GM21529 (cell line): ENCODE data around the gene RUBCN.
"Not testable (repeated sequence)": the region's sequence is repeated elsewhere in the genome, so short reads cannot be mapped to it uniquely, and the experiment has no call there.

Source experiments
- ATAC-seq: cut with Tn5 transposase; IDR thresholded peaks from one replicate; pipeline ENCODE4 v1.9.1; 2021; ENCODE audit not compliant: unreplicated experiment

Gene RUBCN

GRCh38 chr3:197690754-197691153, 46.0 kb downstream of the RUBCN start:
- ATAC-seq = no peak

DNA sequence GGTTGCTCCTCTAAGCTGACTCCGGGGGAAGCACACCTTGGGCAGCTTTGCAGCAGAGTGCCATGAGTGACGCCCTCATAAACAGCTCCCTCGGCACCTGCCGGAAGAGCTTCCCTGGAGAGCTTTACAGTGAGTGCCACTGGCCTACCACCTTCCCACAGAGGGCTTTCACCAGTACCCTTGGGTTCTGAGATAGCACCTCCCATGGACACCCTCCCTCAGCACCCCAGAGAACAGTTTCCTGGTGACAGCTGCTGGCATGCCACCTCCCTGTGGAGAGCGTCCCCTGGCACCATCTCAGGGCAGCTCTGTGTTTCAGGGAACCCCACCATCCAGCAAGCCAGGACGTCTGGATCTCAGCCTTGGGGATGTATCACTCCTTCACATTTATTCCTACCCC, 49.1 kb downstream of the RUBCN start:
- ATAC-seq = no peak

- no peak for ATAC-seq
These were observed 49.8 kb downstream of the RUBCN start for GRCh38 chr3:197686899-197687298.

DNA sequence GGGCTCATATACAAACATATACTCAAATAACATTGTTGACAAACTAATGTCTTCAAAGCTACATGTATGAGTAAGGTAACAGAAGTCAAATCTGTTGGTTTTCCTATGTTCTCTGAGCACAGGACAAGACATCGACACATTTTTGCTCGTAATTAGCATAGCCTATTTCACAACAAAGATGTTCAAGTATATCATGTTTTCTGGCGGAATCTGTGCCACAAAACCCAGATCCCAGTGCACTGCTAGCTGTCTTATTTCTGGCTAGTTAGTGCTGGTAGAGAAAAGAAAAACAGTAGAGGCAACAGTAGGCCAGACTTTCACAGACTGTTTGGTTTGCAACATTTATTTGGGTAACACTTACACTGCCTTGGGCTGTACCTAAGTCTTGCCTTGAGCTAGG, 51.2 kb downstream of the RUBCN start:
- no peak for ATAC-seq

- ATAC-seq = no peak
These were observed 53.5 kb downstream of the RUBCN start for GRCh38 chr3:197683191-197683590.

DNA sequence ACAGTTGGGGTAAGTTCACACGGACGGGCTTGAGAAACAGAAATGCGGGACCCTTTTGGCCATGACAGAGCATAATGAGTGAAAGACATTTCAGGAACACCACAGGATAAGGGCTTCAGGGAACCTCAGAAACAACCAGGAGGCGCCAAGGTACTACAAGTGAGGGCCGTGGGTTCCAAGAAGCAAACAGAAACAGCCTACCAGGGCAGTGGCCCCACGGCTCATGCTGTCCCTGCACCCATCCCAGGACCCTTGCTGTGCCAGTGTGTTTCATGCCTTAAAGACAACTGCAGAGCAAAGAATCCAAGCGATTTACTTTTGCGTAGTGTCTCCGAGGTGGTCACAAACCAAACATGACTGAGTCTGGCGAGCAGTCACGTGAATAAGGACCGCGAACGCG, 54.0 kb downstream of the RUBCN start:
- ATAC-seq = no peak

DNA sequence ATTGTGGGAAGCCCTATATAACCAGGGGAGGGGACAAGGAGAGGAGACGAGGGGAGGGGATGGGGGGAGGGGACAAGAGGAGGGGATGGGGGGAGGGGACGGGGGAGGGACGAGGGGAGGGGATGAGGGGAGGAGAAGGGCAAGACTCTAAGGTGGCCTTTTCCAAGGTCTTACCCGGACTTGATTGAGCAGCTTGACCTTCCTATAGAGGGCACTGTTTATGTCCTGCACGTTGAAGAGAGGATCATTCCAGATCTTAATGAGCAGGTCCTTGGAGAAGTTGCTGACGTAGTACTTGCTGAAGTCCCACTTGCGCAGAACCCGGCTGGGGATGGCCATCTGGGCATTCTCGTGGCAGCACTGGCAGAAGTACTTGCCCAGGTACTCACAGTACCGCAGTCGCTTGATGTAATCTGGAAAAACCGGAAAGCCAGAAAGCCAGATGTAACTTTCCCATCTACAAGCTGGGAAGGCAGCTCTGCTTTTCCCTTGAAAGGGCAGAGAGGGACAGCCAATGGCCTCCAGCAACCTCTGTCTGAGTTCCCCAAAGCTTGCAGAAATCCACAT, 55.7 kb downstream of the RUBCN start:
- ATAC-seq = no peak

GRCh38 chr3:197675951-197676350, 60.8 kb downstream of the RUBCN start:
- no peak for ATAC-seq

GRCh38 chr3:197675563-197675860, 61.2 kb downstream of the RUBCN start:
- ATAC-seq = no peak

DNA sequence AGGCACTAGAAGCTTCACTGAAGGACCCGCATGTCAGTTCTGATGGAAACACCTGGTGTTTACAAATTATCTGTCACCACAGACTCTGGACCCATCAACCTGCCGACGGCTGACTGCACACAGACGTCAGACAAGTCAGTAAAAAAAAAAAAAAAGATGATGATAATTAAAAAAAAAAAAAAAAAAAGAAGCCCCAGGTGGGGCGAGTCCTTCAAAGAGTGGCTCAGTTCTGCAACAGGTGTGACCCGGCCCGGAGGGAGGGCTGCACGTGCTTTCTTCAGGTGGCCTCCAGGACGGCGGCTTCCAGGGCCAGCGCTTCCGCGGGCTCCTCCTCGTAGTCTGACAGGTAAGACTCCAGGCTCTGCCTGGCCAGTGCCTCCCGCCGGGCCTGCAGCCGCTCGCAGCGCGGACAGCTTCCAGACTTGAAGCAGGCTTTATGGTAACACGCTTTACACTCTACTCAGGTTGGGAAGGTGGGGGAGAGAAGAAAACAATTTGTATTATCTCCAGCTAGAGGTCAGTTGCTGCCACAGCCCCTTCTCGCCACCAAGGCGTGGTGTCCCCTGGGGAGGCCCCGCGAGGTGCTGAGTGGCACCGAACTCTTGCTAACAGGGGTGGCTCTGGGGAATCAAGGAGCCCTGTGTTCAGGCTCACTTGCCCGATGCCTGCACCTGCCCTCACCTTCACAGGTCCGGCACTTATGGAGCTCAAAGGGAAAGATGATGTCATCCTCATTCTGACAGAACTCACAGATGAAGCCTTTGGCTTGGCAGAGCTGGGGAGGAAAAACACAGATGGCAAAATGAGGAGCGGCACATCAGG, 61.8 kb downstream of the RUBCN start:
- no peak for ATAC-seq

DNA sequence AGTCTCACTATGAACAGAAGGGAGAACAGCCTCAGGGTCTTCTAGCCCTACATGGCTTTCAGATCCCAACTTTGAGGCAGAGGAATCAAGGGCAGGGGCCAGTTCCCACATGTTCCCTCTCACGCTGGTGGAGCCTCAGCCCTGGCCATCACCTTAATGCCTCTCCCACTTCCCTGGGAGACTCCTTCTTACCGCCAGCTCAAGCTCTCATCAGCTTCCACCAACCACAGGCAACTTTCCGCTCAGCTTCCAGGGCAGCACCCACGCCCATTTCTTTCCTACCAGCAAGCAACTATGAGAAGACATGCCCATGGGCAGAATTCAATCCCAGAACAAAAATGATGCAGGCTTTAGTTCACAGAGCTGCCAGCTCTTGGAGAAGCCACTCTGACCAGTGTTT, 63.5 kb downstream of the RUBCN start:
- no peak for ATAC-seq

DNA sequence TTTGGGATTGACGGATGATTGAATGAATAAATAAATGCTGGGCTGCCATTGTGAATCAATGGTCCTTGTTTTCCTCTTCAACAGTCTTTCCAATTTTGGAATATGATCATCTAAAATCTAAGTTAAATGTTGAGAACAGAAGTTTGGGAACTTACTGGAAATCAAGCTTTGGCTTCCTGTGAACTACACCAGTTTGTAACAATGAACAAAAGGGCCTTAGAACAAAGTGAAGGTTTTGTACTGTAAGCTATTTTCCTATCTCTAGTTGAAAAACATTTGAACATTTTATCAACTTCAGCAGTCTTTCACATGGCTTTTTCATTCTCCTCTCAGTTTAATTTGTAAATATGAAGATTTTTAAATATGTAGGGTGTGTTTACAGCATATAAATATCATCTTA, 66.3 kb downstream of the RUBCN start:
- no peak for ATAC-seq

DNA sequence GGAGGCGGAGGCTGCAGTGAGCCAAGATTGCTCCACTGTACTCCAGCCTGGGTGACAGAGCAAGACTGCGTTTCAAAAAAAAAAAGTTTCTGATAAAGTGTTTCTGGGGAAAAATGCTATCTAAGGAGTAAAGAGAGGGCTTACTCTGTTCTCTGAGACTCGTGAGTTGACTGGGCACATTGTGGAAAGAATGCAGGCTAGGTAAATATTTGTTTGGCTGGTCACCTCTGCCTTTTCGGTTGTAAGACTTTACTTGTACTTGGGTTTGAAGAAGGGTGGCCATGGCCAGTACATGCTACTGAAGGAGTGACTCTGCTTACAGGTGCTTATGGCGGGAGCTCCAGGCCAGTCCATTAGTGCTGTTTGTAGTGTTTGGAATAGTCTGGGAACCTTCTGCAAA, 68.7 kb downstream of the RUBCN start:
- no peak for ATAC-seq

DNA sequence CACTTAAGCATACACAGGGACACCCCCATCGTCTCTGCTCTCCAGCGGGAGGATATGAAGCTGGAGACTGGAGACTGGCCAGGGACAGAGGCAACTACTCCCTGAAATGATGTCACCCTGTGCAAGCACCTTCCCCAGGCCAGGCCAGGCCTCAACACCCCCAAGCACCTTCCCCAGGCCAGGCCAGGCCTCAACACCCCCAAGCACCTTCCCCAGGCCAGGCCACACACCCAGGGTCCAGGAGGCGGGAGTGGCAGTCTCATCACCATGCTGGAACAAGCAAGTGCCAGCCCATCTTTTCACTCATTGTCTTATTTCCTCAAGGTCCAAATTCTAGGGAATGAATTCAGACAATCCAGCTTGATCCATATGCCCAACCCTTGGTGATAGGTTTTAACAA, 69.4 kb downstream of the RUBCN start:
- not testable (repeated sequence) for ATAC-seq

DNA sequence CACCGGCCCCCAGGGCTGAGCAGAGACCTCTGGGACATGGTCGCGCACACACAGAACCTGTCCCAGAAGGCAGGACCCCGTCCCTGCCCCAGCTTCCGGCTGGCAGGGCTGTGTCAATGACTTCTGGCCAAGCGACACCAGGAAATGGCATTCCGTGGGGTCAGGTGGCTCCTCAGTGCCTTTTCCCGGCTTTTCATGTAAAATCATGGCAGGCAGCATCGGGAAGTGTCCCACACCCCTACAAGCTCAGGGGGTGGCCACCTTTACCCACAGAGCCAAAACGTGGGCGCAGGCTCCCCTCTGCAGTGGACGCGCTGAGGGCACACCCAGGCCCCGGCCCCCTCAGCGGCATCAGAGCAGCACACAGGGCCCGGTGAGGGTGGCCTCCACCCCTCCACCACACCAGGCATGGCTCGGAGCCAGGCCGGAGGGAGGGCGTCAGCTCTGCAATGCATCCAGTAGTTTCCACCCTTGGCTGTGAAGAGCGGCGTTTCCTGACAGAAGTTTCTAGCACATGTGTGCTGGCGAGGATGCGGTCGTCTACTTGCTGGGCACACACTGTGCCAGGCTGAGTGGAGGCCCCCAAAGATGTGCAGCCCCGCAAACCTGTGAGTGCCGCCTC, 70.4 kb downstream of the RUBCN start:
- ATAC-seq = not testable (repeated sequence)

- peak; percentile 1 for ATAC-seq
These were observed 71.2 kb downstream of the RUBCN start for GRCh38 chr3:197665549-197665948.

GRCh38 chr3:197665142-197665491, 71.6 kb downstream of the RUBCN start:
- ATAC-seq = peak; percentile 86

DNA sequence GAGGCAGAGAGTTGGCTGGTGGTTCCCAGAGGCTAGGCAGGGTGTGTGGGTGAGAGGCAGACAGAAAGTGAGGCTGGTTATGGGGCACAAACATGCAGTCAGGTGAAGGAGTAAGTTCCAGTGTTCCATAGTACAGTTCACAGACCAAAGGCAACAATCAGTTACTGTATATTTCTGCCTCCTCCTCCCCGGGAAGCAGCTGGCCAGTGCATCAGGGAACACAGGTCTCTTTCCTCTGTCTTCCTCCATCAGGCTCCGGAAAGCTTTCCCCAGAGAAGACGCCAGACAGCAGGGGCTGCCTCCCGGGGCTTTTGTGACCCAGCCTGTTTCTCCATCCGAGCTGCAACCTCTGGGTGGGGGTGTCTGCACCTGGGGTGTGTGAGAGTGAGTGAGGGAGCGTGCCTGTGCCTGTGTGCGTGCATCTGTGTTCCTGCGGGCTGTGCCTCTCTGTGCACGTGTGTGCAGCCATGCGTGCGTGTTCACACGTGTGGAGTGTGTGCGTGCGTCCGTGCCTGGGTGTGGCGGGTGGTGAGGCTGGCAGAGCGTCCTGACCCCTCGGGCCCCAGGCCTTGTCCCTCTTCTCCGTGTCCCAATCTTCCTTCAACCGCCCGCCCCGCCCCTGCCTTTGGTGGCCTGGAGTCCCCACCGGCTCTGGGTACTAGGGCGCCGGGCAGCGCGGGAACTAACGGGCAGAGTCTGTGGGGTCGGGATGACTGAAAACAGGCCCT, 72.1 kb downstream of the RUBCN start:
- ATAC-seq = peak; percentile 48

GRCh38 chr3:197663367-197664140, 73.2 kb downstream of the RUBCN start:
- not testable (repeated sequence) for ATAC-seq

DNA sequence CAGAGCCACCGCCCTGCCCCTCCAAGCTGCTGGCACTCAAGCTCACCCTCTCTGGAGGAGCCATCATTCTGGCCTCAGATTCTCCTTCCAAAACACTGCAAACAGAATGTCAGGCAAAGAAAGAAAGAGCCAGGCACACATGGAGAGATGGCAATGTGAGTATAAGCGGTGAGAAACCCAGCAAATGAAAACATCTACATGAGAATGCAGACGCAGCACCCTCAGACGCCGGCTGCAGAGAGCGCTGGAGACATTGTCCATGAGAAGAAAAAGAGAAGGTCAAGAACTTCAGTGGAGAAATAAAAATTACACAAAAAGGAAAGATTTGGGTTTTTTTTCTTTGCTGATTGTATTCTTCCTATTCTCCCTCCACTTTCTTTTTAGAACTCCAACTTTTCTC, 74.4 kb downstream of the RUBCN start:
- ATAC-seq = not testable (repeated sequence)

DNA sequence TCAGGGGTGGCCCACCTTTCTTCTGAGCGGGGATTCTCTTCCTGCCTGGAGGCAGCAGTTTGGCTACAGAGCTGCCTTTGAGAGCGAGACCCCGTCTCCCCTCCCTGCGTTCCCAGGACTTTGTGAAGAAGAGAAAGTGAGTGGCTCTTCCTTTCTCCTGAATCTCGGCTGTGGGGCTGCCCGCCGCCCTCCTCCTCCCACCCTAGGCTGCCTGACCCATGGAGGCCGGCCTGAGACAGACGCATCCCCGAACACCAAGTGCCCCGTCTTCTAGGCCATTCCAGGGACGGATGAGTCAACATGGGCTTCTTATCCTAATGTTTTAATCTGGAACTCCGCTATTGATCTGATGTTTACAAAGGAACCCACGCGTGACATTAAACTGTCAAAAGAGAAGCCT, 74.8 kb downstream of the RUBCN start:
- not testable (repeated sequence) for ATAC-seq
